COLO668 (cell line): ENCODE results near the gene APBA2.

Experiments
- DNase-seq: peaks from one replicate; lab custom pipeline; 2025; ENCODE audit not compliant: unreplicated experiment; lab: John Stamatoyannopoulos, UW

The APBA2 gene

GRCh38 chr15:29097971-29098370 lies 212.2 kb downstream of the APBA2 start:
- DNase-seq: no peak

- DNase-seq: no peak
Measured at GRCh38 chr15:29098652-29099051, 212.9 kb downstream of the APBA2 start.

- DNase-seq: no peak
Measured at GRCh38 chr15:29099131-29099880, 213.5 kb downstream of the APBA2 start.

GRCh38 chr15:29100486-29101000 lies 214.8 kb downstream of the APBA2 start:
- DNase-seq: no peak

GRCh38 chr15:29101491-29101890 lies 215.7 kb downstream of the APBA2 start:
- DNase-seq: no peak

- peak; percentile 68 for DNase-seq
Measured at GRCh38 chr15:29102173-29102794, 216.5 kb downstream of the APBA2 start.

GRCh38 chr15:29102911-29103823 lies 217.4 kb downstream of the APBA2 start:
- no peak for DNase-seq

- peak; percentile 35 for DNase-seq
Measured at GRCh38 chr15:29103824-29104565, 218.2 kb downstream of the APBA2 start.

- no peak for DNase-seq
Measured at GRCh38 chr15:29104566-29104880, 218.7 kb downstream of the APBA2 start.

GRCh38 chr15:29105151-29105854 lies 219.5 kb downstream of the APBA2 start:
- no peak for DNase-seq

- DNase-seq: no peak
Measured at GRCh38 chr15:29106116-29106515, 220.3 kb downstream of the APBA2 start.

- no peak for DNase-seq
Measured at GRCh38 chr15:29106551-29107290, 220.9 kb downstream of the APBA2 start.

- no peak for DNase-seq
Measured at GRCh38 chr15:29107291-29107890, 221.6 kb downstream of the APBA2 start.

GRCh38 chr15:29107971-29108645 lies 222.3 kb downstream of the APBA2 start:
- DNase-seq: no peak

- DNase-seq: no peak
Measured at GRCh38 chr15:29109762-29110161, 224.0 kb downstream of the APBA2 start.

- no peak for DNase-seq
Measured at GRCh38 chr15:29110176-29110575, 224.4 kb downstream of the APBA2 start.

- DNase-seq: no peak
Measured at GRCh38 chr15:29110733-29111132, 225.0 kb downstream of the APBA2 start.

GRCh38 chr15:29111705-29112281 lies 226.0 kb downstream of the APBA2 start:
- no peak for DNase-seq
